Measurements from ENCODE around the gene CHRNE. TPM values are rescaled to one million over a fixed set of nuclear protein-coding genes. Genes with fewer than 3 reads are reported as not detected.
"Not testable (repeated sequence)": the region's sequence is repeated elsewhere in the genome, so short reads cannot be mapped to it uniquely, and the experiment has no call there.

The CHRNE gene
- total RNA-seq, 2 experiments from 2014 or later: 0.25 to 0.42 TPM

DNA sequence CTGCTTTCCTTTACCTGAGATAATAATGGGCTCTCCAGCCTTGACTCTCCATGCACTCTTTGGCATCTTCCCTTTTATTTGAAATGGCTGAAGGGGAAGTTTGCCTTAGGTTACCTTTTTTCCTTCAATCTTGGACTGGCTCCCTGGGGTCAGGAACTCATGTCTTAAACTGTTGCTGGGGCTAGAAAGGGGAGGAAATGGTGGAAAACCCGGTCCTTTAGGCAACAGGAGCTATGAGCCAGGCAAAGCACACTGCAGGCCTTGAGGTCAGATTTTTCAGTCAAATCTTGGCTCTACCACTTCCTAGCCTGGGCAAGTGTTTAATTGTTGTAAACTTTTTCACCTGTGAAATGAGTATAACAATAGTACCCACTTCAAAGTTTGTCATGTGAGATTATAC lies 39.6 kb downstream of the CHRNE start:
- CTCF ChIA-PET: interaction anchor here (0.9 kb wide), 1 partner anchor 11 kb away, joined by 4 read pairs; no protein-coding TSS in a partner anchor
- Mint-ChIP-seq H3K4me3 (no peak overlapping the region), H3K27ac (no peak overlapping the region)

DNA sequence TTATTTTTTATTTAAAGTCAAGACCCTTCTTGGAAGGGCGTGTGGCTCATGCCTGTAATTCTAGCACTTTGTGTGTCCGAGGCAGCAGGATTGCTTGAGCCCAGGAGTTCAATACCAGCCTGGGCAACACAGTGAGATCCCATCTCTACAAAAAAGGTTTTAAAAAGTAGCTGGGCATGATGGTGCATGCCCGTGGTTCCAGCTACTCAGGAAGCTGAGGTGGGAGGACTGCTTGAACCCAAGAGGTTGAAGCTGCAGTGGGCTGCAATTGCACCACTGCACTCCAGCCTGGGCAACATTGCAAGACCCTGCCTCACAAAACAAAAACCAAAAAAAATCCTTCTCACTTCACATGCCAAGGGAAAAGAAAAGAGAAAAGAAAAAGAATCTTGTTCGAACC lies 40.2 kb downstream of the CHRNE start:
- Mint-ChIP-seq H3K27ac (no peak overlapping the region), H3K27me3 (no peaks in the 10 kb centered on the region), H3K9me3 (no peaks in the 10 kb centered on the region), H3K4me1 (peaks cover 11% of the 10 kb centered on the region), H3K4me3 (no peak overlapping the region), H3K36me3 (ENCODE audit: low read depth) (peaks cover 4% of the 10 kb centered on the region)
- ChIA-PET POLR2A (no interaction called here), CTCF (no interaction called here)
- DNase-seq: no peak

More for the DNA sequence above, 39.6 kb downstream of the CHRNE start:
- POLR2A ChIA-PET: no interaction called here
- Mint-ChIP-seq H3K36me3 (ENCODE audit: low read depth) (peaks cover 4% of the 10 kb centered on the region), H3K27me3 (no peaks in the 10 kb centered on the region), H3K4me1 (peaks cover 9% of the 10 kb centered on the region), H3K9me3 (no peaks in the 10 kb centered on the region)
- no peak for DNase-seq

DNA sequence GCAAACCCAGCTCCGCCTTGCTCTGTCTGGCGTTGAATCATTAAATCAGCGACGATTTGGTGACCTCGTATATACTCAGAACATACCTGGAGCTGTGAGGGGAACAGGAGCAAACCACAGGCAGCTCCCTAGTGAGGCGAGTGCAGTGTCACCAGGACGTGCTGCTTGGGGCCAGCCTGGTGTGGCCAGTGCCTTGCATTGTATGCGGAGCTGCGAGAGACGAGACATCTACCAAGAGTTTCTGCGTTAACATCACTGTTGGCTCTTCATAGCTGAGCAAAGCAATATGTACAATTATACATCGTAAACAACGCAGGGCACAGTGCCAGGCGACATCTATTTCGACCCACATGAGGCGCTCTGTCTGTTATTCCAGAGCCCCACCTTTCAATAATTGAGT lies 41.8 kb downstream of the CHRNE start:
- POLR2A ChIA-PET: no interaction called here
- H3K4me3 Mint-ChIP-seq: no peak overlapping the region
- DNase-seq: no peak
- H3K36me3 Mint-ChIP-seq (ENCODE audit: low read depth): peaks cover 12% of the 10 kb centered on the region
- H3K9me3 Mint-ChIP-seq: no peaks in the 10 kb centered on the region
- no peaks in the 10 kb centered on the region for H3K27me3 Mint-ChIP-seq
- no peak overlapping the region for H3K27ac Mint-ChIP-seq
- CTCF ChIA-PET: interaction anchor here (1.0 to 1.1 kb wide), 2 partner anchors 18 to 20 kb away, joined by 3 read pairs; no protein-coding TSS in a partner anchor
- H3K4me1 Mint-ChIP-seq: peaks cover 12% of the 10 kb centered on the region

DNA sequence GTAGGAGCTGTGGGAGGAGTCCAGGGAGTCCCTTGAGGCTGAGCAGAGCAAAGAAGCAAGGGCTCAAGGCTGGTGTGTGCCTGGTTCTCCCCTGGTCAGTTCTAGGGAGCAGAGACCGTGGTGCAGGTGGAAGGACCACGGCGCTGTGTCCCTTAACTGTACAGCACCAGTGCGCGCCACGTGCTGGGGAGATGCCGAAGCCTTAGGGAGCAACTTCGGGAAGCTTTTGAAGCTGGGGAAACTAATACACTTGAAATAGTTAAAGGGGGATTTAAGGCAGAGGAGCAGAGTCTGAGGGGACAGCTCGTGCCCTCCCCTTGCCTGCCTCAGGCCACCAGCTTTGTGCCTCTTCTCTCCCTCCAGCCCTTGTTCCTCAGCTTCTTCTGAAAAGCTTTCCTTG lies 42.2 kb downstream of the CHRNE start:
- ChIA-PET CTCF (interaction anchor here (1.0 kb wide), 1 partner anchor 21 kb away, joined by 3 read pairs; no protein-coding TSS in a partner anchor), POLR2A (no interaction called here)
- H3K27me3 Mint-ChIP-seq: no peaks in the 10 kb centered on the region
- H3K36me3 Mint-ChIP-seq (ENCODE audit: low read depth): peaks cover 13% of the 10 kb centered on the region
- no peaks in the 10 kb centered on the region for H3K9me3 Mint-ChIP-seq
- peaks cover 12% of the 10 kb centered on the region for H3K4me1 Mint-ChIP-seq
- no peak overlapping the region for H3K4me3 Mint-ChIP-seq
- no peak for DNase-seq
- H3K27ac Mint-ChIP-seq: no peak overlapping the region

DNA sequence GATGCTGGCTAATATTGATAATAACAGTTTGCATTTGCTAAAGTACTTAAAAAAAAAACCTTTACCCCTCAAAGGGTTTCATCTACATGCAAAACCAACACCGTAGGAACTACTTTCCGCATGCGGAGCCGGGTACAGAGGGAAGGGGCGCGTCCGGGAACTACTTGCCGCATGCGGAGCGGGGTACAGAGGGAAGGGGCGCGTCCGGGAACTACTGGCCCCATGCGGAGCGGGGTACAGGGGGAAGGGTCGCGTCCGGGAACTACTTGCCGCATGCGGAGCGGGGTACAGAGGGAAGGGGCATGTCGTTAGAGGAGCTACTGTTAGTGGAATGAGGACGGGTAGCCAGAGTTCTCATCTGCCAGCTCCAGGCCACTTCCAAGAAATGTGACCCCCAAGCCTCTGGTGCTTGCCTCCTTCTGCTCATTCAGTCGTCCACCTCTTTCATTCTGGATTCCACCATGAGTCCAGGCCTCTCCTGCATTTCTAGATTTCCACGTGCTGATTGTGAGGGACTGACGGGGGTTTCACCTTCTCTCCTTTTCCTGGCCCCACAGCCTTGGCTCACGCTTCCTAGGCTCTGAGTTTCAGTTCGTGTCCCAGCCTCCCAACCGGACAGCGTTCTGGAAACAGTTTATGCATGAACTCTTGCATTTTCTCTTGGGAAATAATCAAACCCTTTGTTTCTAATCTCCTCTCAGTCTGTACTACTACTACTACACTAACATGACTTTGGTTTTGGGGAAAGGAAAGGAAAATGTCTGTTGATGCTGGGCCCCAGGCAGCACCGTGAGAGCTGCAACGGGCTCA lies 42.9 kb downstream of the CHRNE start:
- ChIA-PET CTCF (interaction anchor here (1.6 kb wide), 1 partner anchor 40 kb away, joined by 3 read pairs; no protein-coding TSS in a partner anchor), POLR2A (no interaction called here)
- Mint-ChIP-seq H3K4me1 (peaks cover 12% of the 10 kb centered on the region), H3K9me3 (no peaks in the 10 kb centered on the region), H3K4me3 (no peak overlapping the region), H3K27me3 (no peaks in the 10 kb centered on the region), H3K36me3 (ENCODE audit: low read depth) (peaks cover 13% of the 10 kb centered on the region), H3K27ac (no peak overlapping the region)
- no peak for DNase-seq

DNA sequence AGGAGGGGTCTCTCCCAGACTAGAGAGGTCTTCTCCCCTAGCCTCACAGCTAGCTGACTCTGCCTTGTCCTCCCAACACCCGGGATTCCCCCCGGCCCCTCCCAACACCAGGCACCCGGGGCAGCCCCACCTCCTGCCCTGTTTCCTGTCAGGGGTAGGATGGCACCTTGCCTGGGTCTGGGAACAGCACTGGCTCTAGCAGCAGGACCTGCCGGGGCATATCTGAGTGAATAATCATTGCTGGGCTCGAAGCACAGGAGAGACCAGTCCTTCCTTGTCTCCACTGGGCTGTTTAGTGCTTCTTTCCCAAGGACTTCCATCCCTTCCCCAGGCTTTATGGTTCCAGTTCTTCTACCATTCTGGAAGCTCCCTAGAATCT lies 44.0 kb downstream of the CHRNE start:
- ChIA-PET CTCF (interaction anchor here (0.9 to 1.6 kb wide), 5 partner anchors 8 to 68 kb away, joined by 3 to 6 read pairs (median 4); no protein-coding TSS in a partner anchor), POLR2A (no interaction called here)
- H3K4me1 Mint-ChIP-seq: peaks cover 16% of the 10 kb centered on the region

DNA sequence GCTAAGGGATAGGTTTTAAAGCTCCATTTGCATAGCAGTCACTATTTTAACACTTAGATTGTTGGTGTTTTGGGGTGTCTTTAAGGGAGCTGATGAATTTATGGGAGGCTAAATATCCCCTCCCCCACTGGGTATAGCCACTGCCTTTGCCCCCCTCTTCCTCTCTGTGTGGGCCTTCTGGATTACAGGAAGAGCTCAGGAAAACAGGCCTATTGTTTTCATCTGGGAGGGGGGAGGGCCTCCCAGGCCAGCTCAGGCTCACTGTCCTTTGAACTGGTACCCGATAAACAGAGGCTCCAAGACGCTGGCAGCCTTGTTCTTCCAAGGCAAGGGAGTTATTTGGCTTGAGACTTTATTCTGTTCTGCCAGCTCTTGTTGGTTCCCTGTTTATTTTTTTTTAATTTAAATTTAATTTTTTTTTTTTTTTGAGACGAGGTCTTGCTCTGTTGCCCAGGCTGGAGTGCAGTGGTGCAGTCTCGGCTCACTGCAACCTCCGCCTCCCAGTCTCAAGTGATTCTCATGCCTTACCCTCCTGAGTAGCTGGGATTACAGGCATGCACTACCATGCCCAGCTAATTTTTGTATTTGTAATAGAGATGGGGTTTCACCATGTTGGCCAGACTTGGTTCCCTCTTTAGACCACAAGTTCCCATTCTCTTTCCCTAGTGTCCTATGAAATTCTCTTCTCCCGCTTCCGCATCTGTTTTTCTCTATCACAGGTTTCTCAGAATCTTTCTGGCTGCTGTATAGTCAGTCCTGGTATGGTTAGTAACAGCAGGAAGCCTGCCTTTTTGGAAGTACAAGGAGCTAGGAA lies 44.6 kb downstream of the CHRNE start:
- Mint-ChIP-seq H3K36me3 (ENCODE audit: low read depth) (peaks cover 22% of the 10 kb centered on the region), H3K9me3 (no peaks in the 10 kb centered on the region), H3K27ac (no peak overlapping the region), H3K27me3 (no peaks in the 10 kb centered on the region), H3K4me3 (no peak overlapping the region), H3K4me1 (peaks cover 14% of the 10 kb centered on the region)
- CTCF ChIA-PET: interaction anchor here (0.6 to 1.6 kb wide), 8 partner anchors 9 to 642 kb away, joined by 3 to 6 read pairs (median 4); no protein-coding TSS in a partner anchor
- POLR2A ChIA-PET: interaction anchor here (0.6 kb wide), 1 partner anchor 12 kb away, joined by 5 read pairs; no protein-coding TSS in a partner anchor
- DNase-seq: no peak

More for the DNA sequence above, 44.0 kb downstream of the CHRNE start:
- H3K27ac Mint-ChIP-seq: no peak overlapping the region
- no peaks in the 10 kb centered on the region for H3K9me3 Mint-ChIP-seq
- H3K27me3 Mint-ChIP-seq: no peaks in the 10 kb centered on the region
- peaks cover 21% of the 10 kb centered on the region for H3K36me3 Mint-ChIP-seq (ENCODE audit: low read depth)
- H3K4me3 Mint-ChIP-seq: no peak overlapping the region
- no peak for DNase-seq

DNA sequence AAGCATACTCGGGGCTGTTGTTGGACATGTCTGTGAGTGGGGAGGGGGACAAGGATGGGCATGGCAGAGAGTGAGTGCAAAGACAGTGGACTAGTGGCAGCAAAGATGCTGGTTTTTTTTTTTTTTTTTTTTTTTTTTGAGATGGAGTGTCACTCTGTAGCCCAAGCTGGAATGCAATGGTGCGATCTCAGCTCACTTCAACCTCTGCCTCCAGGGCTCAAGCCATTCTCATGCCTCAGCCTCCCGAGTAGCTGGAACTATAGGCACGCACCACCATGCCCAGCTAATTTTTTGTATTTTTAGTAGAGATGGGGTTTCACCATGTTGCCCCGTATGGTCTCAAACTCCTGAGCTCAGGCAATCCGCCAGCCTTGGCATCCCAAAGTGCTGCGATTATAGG lies 45.6 kb downstream of the CHRNE start:
- H3K4me1 Mint-ChIP-seq: peaks cover 14% of the 10 kb centered on the region
- CTCF ChIA-PET: interaction anchor here (0.5 to 1.5 kb wide), 3 partner anchors 67 to 642 kb away, joined by 3 to 5 read pairs (median 4); no protein-coding TSS in a partner anchor
- H3K27me3 Mint-ChIP-seq, DNase-seq, H3K27ac Mint-ChIP-seq, H3K4me3 Mint-ChIP-seq, POLR2A ChIA-PET, H3K9me3 Mint-ChIP-seq: not testable (repeated sequence)
- peaks cover 24% of the 10 kb centered on the region for H3K36me3 Mint-ChIP-seq (ENCODE audit: low read depth)

DNA sequence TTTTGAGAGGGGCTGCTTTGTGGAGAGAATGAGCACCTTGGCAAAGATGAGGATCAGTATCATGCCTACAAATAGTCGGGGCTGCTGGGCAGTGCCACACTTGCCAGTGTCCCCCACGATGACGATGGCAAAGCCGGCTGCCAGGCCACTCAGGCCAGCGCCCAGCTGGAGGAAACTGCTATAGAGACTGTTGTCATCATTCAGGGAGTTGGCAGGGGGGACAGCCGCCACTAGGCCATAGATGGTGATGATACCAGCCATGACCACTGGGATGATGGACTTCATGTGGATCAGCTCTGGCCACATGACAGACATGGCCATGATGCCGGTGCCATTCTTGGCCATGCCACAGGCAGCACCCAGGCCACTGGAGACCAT lies 46.0 kb downstream of the CHRNE start:
- DNase-seq: no peak
- CTCF ChIA-PET: interaction anchor here (0.5 to 1.2 kb wide), 2 partner anchors 68 to 641 kb away, joined by 3 to 5 read pairs; no protein-coding TSS in a partner anchor
- POLR2A ChIA-PET: no interaction called here
- no peak overlapping the region for H3K27ac Mint-ChIP-seq
- no peak overlapping the region for H3K4me3 Mint-ChIP-seq
- peaks cover 28% of the 10 kb centered on the region for H3K36me3 Mint-ChIP-seq (ENCODE audit: low read depth)
- H3K27me3 Mint-ChIP-seq: no peaks in the 10 kb centered on the region
- peaks cover 6% of the 10 kb centered on the region for H3K9me3 Mint-ChIP-seq
- H3K4me1 Mint-ChIP-seq: peaks cover 17% of the 10 kb centered on the region

DNA sequence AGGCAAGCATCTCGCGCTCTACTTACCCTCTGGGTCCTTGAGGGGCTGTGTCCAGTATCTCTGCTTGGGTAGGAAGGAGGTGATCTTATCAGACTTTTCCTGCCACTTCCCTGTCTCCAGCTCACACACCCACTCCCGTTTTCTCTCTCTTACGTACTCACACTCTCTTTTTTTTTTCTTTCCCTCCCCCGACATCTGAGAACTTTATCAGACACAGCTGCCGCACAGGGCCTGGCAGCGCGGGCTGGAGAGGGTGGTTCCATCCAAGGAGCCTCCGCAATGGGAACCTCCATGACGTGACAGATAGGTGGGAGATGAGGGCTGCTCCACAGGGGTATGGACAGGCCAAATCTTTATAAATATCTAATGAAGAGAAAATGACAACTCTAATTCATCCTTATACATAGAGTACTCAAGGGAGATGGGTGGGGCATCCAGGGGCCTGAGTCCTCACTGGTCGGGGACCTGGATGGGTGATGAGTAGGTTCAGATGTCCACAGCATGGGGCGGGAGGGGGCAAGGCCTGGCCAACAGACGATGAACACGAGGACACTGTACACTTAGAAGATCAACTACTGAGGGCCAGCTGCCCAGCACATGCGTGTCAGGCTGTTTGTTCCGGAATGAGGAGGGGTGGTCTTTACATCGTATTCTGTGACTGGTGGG lies 46.5 kb downstream of the CHRNE start:
- ChIA-PET CTCF (interaction anchor here (0.5 to 0.6 kb wide), 2 partner anchors 68 to 637 kb away, joined by 3 read pairs; no protein-coding TSS in a partner anchor), POLR2A (no interaction called here)
- Mint-ChIP-seq H3K4me3 (no peak overlapping the region), H3K27ac (no peak overlapping the region), H3K9me3 (peaks cover 6% of the 10 kb centered on the region), H3K27me3 (no peaks in the 10 kb centered on the region), H3K36me3 (ENCODE audit: low read depth) (peaks cover 32% of the 10 kb centered on the region), H3K4me1 (peaks cover 16% of the 10 kb centered on the region)
- DNase-seq: no peak

DNA sequence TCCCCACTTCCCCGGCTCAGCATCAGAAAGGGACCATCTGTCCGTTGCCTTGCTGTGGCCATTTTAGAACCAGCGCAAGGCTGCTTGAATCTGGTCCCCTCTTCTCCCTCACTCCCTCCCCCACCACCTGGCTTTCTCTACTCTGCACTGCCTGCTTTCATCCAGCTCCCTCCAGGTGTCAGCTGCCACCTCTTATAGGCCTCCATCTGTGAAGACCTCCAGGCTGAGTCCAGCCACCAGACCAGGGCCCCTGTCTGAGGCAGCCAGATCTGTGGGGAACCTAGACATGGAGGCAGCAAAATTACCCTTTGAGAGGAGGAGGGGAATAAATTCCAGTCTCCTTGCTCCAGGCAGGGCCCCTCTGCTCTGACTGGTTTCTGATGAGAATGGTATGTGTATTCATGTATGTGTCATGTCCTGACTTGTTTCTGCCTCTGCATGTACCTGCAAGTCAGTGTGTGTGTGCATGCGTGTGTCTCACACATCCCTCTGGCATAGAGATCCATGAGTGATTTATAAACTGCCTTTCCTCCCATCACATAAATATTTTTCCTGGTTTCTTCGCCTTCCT lies 48.7 kb downstream of the CHRNE start:
- H3K4me1 Mint-ChIP-seq: peaks cover 22% of the 10 kb centered on the region
- H3K36me3 Mint-ChIP-seq (ENCODE audit: low read depth): peaks cover 39% of the 10 kb centered on the region
- peak overlapping the region; percentile 36 for H3K27ac Mint-ChIP-seq
- H3K27me3 Mint-ChIP-seq: no peaks in the 10 kb centered on the region
- ChIA-PET POLR2A (no interaction called here), CTCF (no interaction called here)
- H3K4me3 Mint-ChIP-seq: no peak overlapping the region
- no peak for DNase-seq
- peaks cover 6% of the 10 kb centered on the region for H3K9me3 Mint-ChIP-seq

DNA sequence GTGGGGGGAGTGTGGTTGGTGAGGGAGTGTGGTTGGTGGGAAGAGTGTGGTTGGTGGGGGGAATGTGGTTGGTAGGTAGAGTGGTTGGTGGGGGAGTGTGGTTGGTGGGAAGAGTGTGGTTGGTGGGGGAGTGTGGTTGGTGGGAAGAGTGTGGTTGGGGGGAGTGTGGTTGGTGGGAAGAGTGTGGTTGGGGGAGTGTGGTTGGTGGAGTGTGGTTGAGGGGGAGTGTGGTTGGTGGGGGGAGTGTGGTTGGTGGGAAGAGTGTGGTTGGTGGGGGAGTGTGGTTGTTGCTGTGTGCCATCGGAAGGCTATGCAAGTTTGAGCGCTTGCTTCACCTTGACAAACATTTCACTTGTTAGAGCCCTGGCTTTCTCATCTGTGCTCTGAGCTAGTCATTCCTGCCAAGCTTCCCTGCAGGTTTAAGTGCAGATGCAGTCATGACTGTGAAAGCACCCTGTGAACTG lies 49.7 kb downstream of the CHRNE start:
- no peak for DNase-seq
- POLR2A ChIA-PET: no interaction called here
- H3K36me3 Mint-ChIP-seq (ENCODE audit: low read depth): peaks cover 39% of the 10 kb centered on the region
- H3K27me3 Mint-ChIP-seq: no peaks in the 10 kb centered on the region
- H3K27ac Mint-ChIP-seq: no peak overlapping the region
- CTCF ChIA-PET: interaction anchor here (0.8 kb wide), 1 partner anchor 16 kb away, joined by 4 read pairs; no protein-coding TSS in a partner anchor
- H3K4me3 Mint-ChIP-seq: no peak overlapping the region
- peaks cover 6% of the 10 kb centered on the region for H3K9me3 Mint-ChIP-seq
- peaks cover 19% of the 10 kb centered on the region for H3K4me1 Mint-ChIP-seq

All from activated CD4-positive, alpha-beta T cell treated with anti-CD3 and anti-CD28 coated beads, Interleukin-2, amount 10 ng/mL, durations not matched to agents 7 days and 5 days (primary cell).